ENCODE measurements around the gene WNT11.

WNT11 gene

DNA sequence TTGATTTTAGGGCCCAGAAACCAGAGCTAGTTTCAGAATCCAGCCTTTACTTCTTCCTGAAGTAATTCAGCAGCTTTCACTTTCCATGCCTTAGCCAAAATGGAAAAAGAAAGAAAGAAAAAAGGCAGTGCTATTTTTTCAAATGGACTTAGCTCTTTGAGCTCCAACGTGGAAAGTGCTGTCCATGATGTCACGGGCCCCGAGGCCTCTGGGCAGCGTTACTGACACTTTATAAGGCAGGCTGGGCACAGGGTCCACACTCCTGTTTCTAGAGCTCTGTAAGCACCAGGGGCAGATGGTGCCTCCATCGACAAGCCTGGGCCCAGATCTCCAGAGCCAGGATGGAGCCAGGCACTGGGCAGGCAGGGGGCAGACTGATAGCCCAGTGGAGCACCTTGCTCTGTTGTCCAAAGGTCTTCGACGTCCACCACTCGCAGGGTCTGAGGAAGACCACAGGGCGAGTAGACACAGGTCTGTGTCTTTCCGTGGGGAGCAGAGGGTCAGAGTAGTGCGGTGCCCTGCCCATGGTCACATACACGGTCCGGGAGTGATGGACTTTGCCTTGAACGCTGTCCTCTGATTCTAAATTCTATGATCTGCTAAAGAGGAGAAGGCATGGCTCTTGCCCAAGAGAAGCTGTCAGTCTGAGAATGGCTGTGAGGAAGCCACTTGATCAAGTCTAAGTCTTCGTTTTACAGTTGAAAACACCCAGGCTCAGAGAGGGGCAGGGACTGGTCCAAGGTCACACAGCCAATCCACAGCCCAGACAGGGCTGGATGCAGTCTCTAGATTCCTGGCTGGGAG lies 22.0 kb upstream of the WNT11 start:
- no peak overlapping the region for H3K4me3 ChIP-seq (ENCODE audit: low read depth, low read length)
- TF ChIP-seq, protein P1, sequence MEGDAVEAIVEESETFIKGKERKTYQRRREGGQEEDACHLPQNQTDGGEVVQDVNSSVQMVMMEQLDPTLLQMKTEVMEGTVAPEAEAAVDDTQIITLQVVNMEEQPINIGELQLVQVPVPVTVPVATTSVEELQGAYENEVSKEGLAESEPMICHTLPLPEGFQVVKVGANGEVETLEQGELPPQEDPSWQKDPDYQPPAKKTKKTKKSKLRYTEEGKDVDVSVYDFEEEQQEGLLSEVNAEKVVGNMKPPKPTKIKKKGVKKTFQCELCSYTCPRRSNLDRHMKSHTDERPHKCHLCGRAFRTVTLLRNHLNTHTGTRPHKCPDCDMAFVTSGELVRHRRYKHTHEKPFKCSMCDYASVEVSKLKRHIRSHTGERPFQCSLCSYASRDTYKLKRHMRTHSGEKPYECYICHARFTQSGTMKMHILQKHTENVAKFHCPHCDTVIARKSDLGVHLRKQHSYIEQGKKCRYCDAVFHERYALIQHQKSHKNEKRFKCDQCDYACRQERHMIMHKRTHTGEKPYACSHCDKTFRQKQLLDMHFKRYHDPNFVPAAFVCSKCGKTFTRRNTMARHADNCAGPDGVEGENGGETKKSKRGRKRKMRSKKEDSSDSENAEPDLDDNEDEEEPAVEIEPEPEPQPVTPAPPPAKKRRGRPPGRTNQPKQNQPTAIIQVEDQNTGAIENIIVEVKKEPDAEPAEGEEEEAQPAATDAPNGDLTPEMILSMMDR (IDR thresholded peaks at IDR 0.05; ENCODE audit: low read depth, low read length) = no peak

DNA sequence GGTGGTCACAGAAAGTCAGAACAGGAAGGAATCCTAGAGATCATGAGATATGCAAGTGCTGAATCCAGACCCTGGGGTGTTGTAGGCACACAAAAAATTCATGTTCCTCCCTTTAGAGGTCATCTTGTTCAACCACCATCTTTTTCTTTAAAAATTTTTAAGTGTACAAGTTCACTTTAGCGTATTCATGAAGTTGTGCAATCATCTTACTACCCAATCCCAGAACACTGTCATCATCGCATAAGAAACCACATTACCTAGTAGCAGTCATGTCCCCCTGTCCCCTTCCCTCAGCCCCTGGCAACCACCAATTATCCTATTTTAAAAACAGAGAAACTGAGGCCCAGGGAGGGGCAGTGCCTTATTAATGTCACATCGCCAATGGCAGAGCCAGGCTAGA lies 20.3 kb upstream of the WNT11 start:
- TF ChIP-seq, protein P1 (IDR thresholded peaks at IDR 0.05; ENCODE audit: low read depth, low read length) = no peak
- no peak overlapping the region for H3K4me3 ChIP-seq (ENCODE audit: low read depth, low read length)

- no peak overlapping the region for H3K4me3 ChIP-seq (ENCODE audit: low read depth, low read length)
- TF ChIP-seq, protein P1 (IDR thresholded peaks at IDR 0.05; ENCODE audit: low read depth, low read length) = no peak
Measured at GRCh38 chr11:76225122-76225611, 18.9 kb upstream of the WNT11 start.

DNA sequence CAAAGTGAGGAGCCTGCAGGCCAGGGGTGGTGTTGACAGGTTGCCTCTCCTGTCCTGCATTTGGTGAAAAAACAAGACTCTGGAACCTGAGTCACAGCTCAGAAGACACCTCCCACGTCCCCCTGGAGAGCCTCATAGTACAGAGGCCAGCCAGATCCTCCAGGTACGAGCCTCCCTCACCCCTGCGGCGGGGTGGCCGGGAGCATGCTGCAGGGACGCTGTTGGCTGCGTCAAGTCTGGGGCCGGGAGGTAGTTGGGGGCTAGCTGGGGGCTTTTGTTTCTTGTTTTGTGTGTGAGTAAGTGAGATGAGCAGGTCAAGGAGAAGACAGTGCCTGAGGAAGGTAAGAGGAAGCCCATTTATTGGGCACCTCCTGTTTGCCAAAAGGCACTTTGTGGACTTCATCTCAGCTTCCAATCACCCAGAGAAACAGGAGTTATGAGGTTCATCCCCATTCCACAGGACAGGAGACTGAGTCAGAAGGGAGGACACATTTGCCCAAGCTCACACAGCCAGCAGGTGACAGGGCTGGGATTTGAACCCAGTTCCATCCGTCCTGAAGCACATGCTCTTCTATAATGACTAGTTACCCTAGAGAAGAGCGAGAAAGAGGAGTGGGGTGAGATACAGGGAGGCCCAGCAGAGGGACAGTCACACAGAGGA lies 18.3 kb upstream of the WNT11 start:
- no peak overlapping the region for H3K4me3 ChIP-seq (ENCODE audit: low read depth, low read length)
- TF ChIP-seq, protein P1 (IDR thresholded peaks at IDR 0.05; ENCODE audit: low read depth, low read length) = no peak

GRCh38 chr11:76221365-76221764 lies 15.1 kb upstream of the WNT11 start:
- TF ChIP-seq, protein P1 (IDR thresholded peaks at IDR 0.05; ENCODE audit: low read depth, low read length) = no peak
- H3K4me3 ChIP-seq (ENCODE audit: low read depth, low read length) = no peak overlapping the region

DNA sequence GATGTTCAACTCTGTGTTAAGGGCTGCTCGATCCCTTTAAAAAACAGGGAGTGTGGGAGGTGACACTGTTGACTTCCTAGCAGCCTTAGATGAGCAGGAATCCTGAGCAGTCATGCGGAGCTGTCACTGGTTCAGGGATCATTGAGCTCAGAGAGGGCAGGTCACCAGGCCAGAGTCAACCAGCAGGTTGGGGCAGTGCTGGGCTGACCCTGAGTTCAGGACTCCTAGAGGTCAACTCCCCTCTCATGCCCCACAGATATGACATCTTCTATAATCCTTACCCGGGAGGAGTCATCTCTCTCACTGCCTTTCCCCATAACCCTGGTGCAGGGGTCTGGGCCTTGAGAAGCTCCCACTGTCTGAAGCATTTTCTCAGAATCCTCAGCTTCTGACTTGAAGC lies 12.9 kb upstream of the WNT11 start:
- TF ChIP-seq, protein P1 (IDR thresholded peaks at IDR 0.05; ENCODE audit: low read depth, low read length) = no peak
- no peak overlapping the region for H3K4me3 ChIP-seq (ENCODE audit: low read depth, low read length)
